ENCODE measurements around the gene MAFB. TPM values are rescaled to one million over a fixed set of nuclear protein-coding genes. Genes with fewer than 3 reads are reported as not detected.

Gene MAFB
- total RNA-seq, 1 experiment from 2014 or later, result 0.17 TPM

DNA sequence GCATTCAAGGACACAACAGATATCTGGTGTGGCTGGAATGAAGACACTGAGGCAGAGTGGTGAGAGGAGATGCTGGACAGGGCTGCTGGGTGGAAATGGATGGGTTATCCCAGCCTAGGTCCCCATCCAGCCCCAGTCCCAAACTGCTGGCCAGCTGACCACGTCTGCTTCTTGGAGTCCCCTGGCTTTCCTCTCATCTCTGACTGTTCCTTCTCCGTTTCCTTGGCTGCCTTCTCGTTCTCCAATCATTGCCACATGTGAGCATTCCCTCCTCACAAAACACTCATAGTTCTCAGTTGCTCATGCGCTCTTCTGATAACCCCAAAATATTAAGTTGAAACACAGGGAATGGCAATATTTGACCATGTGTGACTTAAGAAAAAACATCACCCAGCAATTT is 31.5 kb downstream of the MAFB start:
- Mint-ChIP-seq H3K4me3 (ENCODE audit: low read depth, unreplicated experiment) (no peak overlapping the region), H3K27ac (ENCODE audit: unreplicated experiment) (no peak overlapping the region), H3K9me3 (ENCODE audit: low read depth, unreplicated experiment) (no peaks in the 10 kb centered on the region), H3K4me1 (ENCODE audit: low read depth, unreplicated experiment) (no peaks in the 10 kb centered on the region), H3K36me3 (ENCODE audit: insufficient read depth, unreplicated experiment) (no peaks in the 10 kb centered on the region), H3K27me3 (ENCODE audit: unreplicated experiment) (peaks cover 74% of the 10 kb centered on the region)
- no peak for TF ChIP-seq CTCF (IDR thresholded peaks at IDR 0.05; ENCODE audit: unreplicated experiment)
- no peak for DNase-seq
- no TSS peak for BruUV-seq (replicated peaks)
- CTCF ChIA-PET, result no interaction called here
- intact Hi-C loops (cut with micrococcal nuclease; ENCODE audit: unreplicated experiment), result no loop called here

DNA sequence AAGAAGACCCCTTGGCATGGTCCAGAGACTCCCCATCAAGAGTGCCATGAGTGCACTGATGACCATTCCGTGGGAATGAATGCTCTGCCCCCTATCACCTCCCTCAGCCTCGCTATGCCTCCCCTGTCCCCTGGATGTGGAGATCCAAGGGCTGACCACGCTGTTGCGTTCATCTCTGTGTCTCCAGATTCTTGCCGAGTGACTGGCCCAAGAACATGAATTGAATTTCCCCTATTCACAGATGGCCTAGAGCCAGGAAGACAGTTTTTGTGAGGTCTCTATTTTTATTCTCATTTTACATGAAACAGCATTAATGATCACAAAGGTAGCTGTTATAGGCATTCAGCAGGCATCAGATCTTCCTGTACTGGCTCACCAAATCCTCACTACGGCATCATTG is 33.6 kb downstream of the MAFB start:
- no peak for TF ChIP-seq CTCF (IDR thresholded peaks at IDR 0.05; ENCODE audit: unreplicated experiment)
- BruUV-seq (replicated peaks), result no TSS peak
- Mint-ChIP-seq H3K27ac (ENCODE audit: unreplicated experiment) (no peak overlapping the region), H3K4me3 (ENCODE audit: low read depth, unreplicated experiment) (no peak overlapping the region), H3K4me1 (ENCODE audit: low read depth, unreplicated experiment) (no peaks in the 10 kb centered on the region), H3K9me3 (ENCODE audit: low read depth, unreplicated experiment) (no peaks in the 10 kb centered on the region), H3K36me3 (ENCODE audit: insufficient read depth, unreplicated experiment) (no peaks in the 10 kb centered on the region), H3K27me3 (ENCODE audit: unreplicated experiment) (peaks cover 71% of the 10 kb centered on the region)
- DNase-seq, result no peak
- CTCF ChIA-PET, result interaction anchor here (1.4 kb wide), 1 partner anchor 9 kb away, joined by 4 read pairs; no protein-coding TSS in a partner anchor
- intact Hi-C loops (cut with micrococcal nuclease; ENCODE audit: unreplicated experiment), result no loop called here

- Mint-ChIP-seq H3K4me3 (ENCODE audit: low read depth, unreplicated experiment) (no peak overlapping the region), H3K9me3 (ENCODE audit: low read depth, unreplicated experiment) (no peaks in the 10 kb centered on the region), H3K27me3 (ENCODE audit: unreplicated experiment) (peaks cover 71% of the 10 kb centered on the region), H3K36me3 (ENCODE audit: insufficient read depth, unreplicated experiment) (no peaks in the 10 kb centered on the region), H3K27ac (ENCODE audit: unreplicated experiment) (no peak overlapping the region), H3K4me1 (ENCODE audit: low read depth, unreplicated experiment) (no peaks in the 10 kb centered on the region)
- no peak for TF ChIP-seq CTCF (IDR thresholded peaks at IDR 0.05; ENCODE audit: unreplicated experiment)
- BruUV-seq (replicated peaks), result no TSS peak
- DNase-seq, result no peak
- intact Hi-C loops (cut with micrococcal nuclease; ENCODE audit: unreplicated experiment), result no loop called here
- CTCF ChIA-PET, result interaction anchor here (1.4 kb wide), 1 partner anchor 10 kb away, joined by 4 read pairs; no protein-coding TSS in a partner anchor
Measured at GRCh38 chr20:40654876-40655275, 34.2 kb downstream of the MAFB start.

GRCh38 chr20:40652441-40652987 is 36.5 kb downstream of the MAFB start:
- Mint-ChIP-seq H3K36me3 (ENCODE audit: insufficient read depth, unreplicated experiment) (no peaks in the 10 kb centered on the region), H3K4me1 (ENCODE audit: low read depth, unreplicated experiment) (no peaks in the 10 kb centered on the region), H3K27ac (ENCODE audit: unreplicated experiment) (no peak overlapping the region), H3K27me3 (ENCODE audit: unreplicated experiment) (peaks cover 76% of the 10 kb centered on the region), H3K9me3 (ENCODE audit: low read depth, unreplicated experiment) (no peaks in the 10 kb centered on the region), H3K4me3 (ENCODE audit: low read depth, unreplicated experiment) (no peak overlapping the region)
- no TSS peak for BruUV-seq (replicated peaks)
- CTCF ChIA-PET, result no interaction called here
- DNase-seq, result no peak
- intact Hi-C loops (cut with micrococcal nuclease; ENCODE audit: unreplicated experiment), result no loop called here
- TF ChIP-seq CTCF (IDR thresholded peaks at IDR 0.05; ENCODE audit: unreplicated experiment), result no peak
